HepG2 (cell line): ENCODE measurements around the gene MED13L. TPM values are rescaled to one million over a fixed set of nuclear protein-coding genes. Genes with fewer than 3 reads are reported as not detected.

Experiments
- ATAC-seq: fragments of 200-7000 bp; cut with Tn5 transposase; 3 replicates; pipeline ENCODE4 v1.9.1; 2020; ENCODE audit warnings: mild to moderate bottlenecking, moderate library complexity
- BruUV-seq: library from RNA; stranded (reverse); fragments of 400-500 nt; replicated peaks from 2 replicates; lab custom pipeline; 2021; lab: Mats Ljungman, UMichigan
- CTCF ChIA-PET: fragments of 300-600 bp; formaldehyde crosslinking; extraction: SDS; loops from one replicate; lab custom pipeline; 2021; ENCODE audit warnings: low total read pairs, inconsistent platforms, low intra/inter-chr PET ratio; lab: Yijun Ruan, JAX
- POLR2A ChIA-PET: fragments of 350-600 bp; sonication (Branson Sonifier 250); formaldehyde crosslinking; loops from one replicate; lab custom pipeline; 2020; ENCODE audit warnings: antibody characterized with exemption, inconsistent platforms; lab: Yijun Ruan, JAX
- DNase-seq: peaks from one replicate; pipeline ENCODE4 v3.0.0-alpha.2; 2015; ENCODE audit warnings: low spot score
- FAIRE-seq: peaks from 3 replicates; lab custom pipeline; 2011; peaks lifted over from hg19 to GRCh38; lab: Jason Lieb, UNC
- H2AFZ ChIP-seq: one replicate; pipeline ENCODE4 v1.6.1; 2011; ENCODE audit warnings: low read length, inconsistent platforms
- H3K27ac ChIP-seq: fragments of 300-600 bp; 3 replicates; pipeline ENCODE4 v1.8.0; 2011; ENCODE audit warnings: mixed run types, mild to moderate bottlenecking, mixed read lengths, low read length, inconsistent platforms; ENCODE audit not compliant: insufficient read depth; ENCODE audit errors: extremely low read length
- H3K27me3 ChIP-seq, 2 experiments: fragments of 200-600 bp in 1 of 2; 2 replicates in 1 of 2; 3 replicates in 1 of 2; pipeline versions ENCODE4 v1.6.0 to v1.8.0; 2011; ENCODE audit warnings: low read length in 2 of 2, mild to moderate bottlenecking in 2 of 2, moderate library complexity in 2 of 2, inconsistent platforms in 1 of 2; ENCODE audit not compliant: insufficient read depth in 2 of 2, control insufficient read depth in 1 of 2
- H3K36me3 ChIP-seq, 2 experiments: fragments of 200-600 bp in 1 of 2; replicated peaks in 1 of 2; 2 replicates in 1 of 2; 3 replicates in 1 of 2; pipeline versions ENCODE4 v1.5.1 to v1.8.0; 2011; ENCODE audit warnings: low read length in 2 of 2, inconsistent platforms in 1 of 2; ENCODE audit not compliant: insufficient read depth in 2 of 2, control insufficient read depth in 1 of 2
- H3K4me1 ChIP-seq: 2 replicates; pipeline ENCODE4 v1.5.1; 2012; ENCODE audit warnings: low read length, inconsistent platforms; ENCODE audit not compliant: insufficient read depth
- H3K4me2 ChIP-seq: 2 replicates; pipeline ENCODE4 v1.6.0; 2011; ENCODE audit warnings: low read depth, low read length, inconsistent platforms
- H3K4me3 ChIP-seq, 3 experiments: fragments of 200-600 bp in 1 of 3; sonication (generic), shearing (Covaris generic) in 1 of 3; replicated peaks in 1 of 3; 2 replicates each; pipeline ENCODE4 v1.5.1; 2011 to 2016; ENCODE audit warnings: low read length in 3 of 3, inconsistent platforms in 2 of 3, low read depth in 2 of 3, mild to moderate bottlenecking in 2 of 3, control low read depth in 1 of 3, mixed read lengths in 1 of 3; ENCODE audit not compliant: insufficient read depth in 1 of 3
- H3K79me2 ChIP-seq: one replicate; pipeline ENCODE4 v1.6.1; 2011; ENCODE audit warnings: low read length, inconsistent platforms; ENCODE audit not compliant: insufficient read depth
- H3K9ac ChIP-seq: 2 replicates; pipeline ENCODE4 v1.6.0; 2011; ENCODE audit warnings: mild to moderate bottlenecking, low read depth, low read length, inconsistent platforms; ENCODE audit not compliant: insufficient read depth
- H3K9me3 ChIP-seq: 2 replicates; pipeline ENCODE4 v1.5.1; 2012; ENCODE audit warnings: mild to moderate bottlenecking, low read length
- H4K20me1 ChIP-seq: 2 replicates; pipeline ENCODE4 v1.6.0; 2011; ENCODE audit warnings: inconsistent platforms, mild to moderate bottlenecking, low read length, moderate library complexity; ENCODE audit not compliant: insufficient read depth
- HNF1A ChIP-seq, 2 experiments: sonication (generic) in 1 of 2; formaldehyde crosslinking in 1 of 2; IDR thresholded peaks; 2 replicates each; pipeline versions ENCODE4 v1.4.0 to v1.6.1; 2016 to 2020; ENCODE audit warnings: borderline replicate concordance in 1 of 2, low read depth in 1 of 2, mild to moderate bottlenecking in 1 of 2, missing genetic modification reagents in 1 of 2
- HNRNPLL ChIP-seq: fragments of 200-400 bp; formaldehyde crosslinking; IDR thresholded peaks from 2 replicates; pipeline ENCODE4 v1.6.1; 2017; ENCODE audit warnings: mild to moderate bottlenecking, low read depth, low read length; ENCODE audit not compliant: poor library complexity, severe bottlenecking
- SATB2 ChIP-seq: sonication (generic); formaldehyde crosslinking; IDR thresholded peaks from 2 replicates; pipeline ENCODE4 v1.5.0; 2020; ENCODE audit warnings: missing genetic modification reagents
- SPEN ChIP-seq: sonication (generic); formaldehyde crosslinking; IDR thresholded peaks from 2 replicates; pipeline ENCODE4 v1.5.1; 2020; ENCODE audit warnings: low read depth, mild to moderate bottlenecking, missing genetic modification reagents
- ZNF7 ChIP-seq: IDR thresholded peaks from 2 replicates; pipeline ENCODE4 v1.6.1; 2016; ENCODE audit warnings: missing biosample characterization, missing genetic modification reagents
- ZNF761 ChIP-seq: sonication (generic); formaldehyde crosslinking; conservative IDR thresholded peaks from 2 replicates; pipeline ENCODE4 v1.4.0; 2020; ENCODE audit warnings: mild to moderate bottlenecking, missing genetic modification reagents
- WGBS: methylation state at CpG from one replicate; pipeline ENCODE4 v1.1.6; 2017; ENCODE audit warnings: low lambda C conversion rate; 5-methylcytosine and 5-hydroxymethylcytosine counted together
- in situ Hi-C: cut with HindIII; loops from 2 replicates; pipeline ENCODE4 v1.10.0; 2017; ENCODE audit warnings: low pct_unique_long_range_greater_than_20kb; ENCODE audit not compliant: extremely low pct_ligation_motif_present
- intact Hi-C: fragments of 100-400 bp; cut with micrococcal nuclease; formaldehyde crosslinking; loops from one replicate; pipeline ENCODE4 v1.10.0; 2022; ENCODE audit not compliant: unreplicated experiment
- polyA plus RNA-seq, 8 experiments: library from polyadenylated mRNA; depleted of rRNA in 3 of 8; stranded (reverse) in 7 of 8; unstranded in 1 of 8; fragments of >200 nt; fragmentation: Illumina TruSeq in 4 of 8; extraction: Trizol in 4 of 8; gene quantifications; 2 replicates each; pipeline versions ENCODE4 v1.2.1 to v1.2.3, GENCODE V29; 2011 to 2016; ENCODE audit warnings: low read depth in 4 of 8, missing spikeins in 1 of 8, mixed read lengths in 1 of 8; ENCODE audit not compliant: insufficient read depth in 1 of 8
- total RNA-seq, 5 experiments: library from RNA; depleted of rRNA; stranded (reverse); fragments of >200 nt; fragmentation: Illumina TruSeq; extraction: Trizol; gene quantifications; 2 replicates each; pipeline ENCODE4 v1.2.3, GENCODE V29; 2016; ENCODE audit warnings: low read depth in 1 of 5
- TF ChIP-seq, protein P1 (sequence below): IDR thresholded peaks from 2 replicates; pipeline ENCODE4 v1.6.1; 2016

MED13L gene
- total and polyA plus RNA-seq, 2 of the 13 experiments (the other 11 are each of a cell fraction or from before 2014, with no cell fraction given) = 24.8 to 38.9 TPM

DNA sequence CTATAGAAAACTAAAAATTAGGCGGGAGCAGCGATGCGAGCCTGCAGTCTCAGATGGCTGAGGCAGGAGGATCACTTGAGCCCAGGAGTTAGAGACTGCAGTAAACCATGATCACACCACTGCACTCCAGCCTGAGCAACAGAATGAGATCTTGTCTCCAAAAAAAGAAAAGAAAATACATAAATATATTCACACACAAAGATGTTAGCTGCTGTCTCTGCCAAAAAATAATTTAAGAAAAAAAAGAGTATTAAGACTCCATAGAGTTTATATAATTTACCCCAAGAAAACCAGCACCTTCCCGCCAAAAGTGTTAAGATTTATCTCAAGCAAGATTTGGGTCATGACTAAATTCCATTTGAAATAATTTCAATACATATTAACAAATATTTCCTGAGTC lies 102.6 kb downstream of the MED13L start:
- no peak for ATAC-seq
- in situ Hi-C loops = no loop called here

More for the DNA sequence above, 102.6 kb downstream of the MED13L start:
- WGBS = 99% methylated on average over 4 of the region's 4 CpGs
- Histone ChIP-seq H3K79me2 (peaks cover 48% of the 10 kb centered on the region), H3K9me3 (no peaks in the 10 kb centered on the region), H3K4me1 (peaks cover 2% of the 10 kb centered on the region; the same call in 1 of the 2 replicates), H3K27ac (no peak overlapping the region), H3K4me3 (no peak overlapping the region), H2AFZ (no peak overlapping the region), H3K9ac (no peak overlapping the region), H4K20me1 (peaks cover 6% of the 10 kb centered on the region; the same call in 1 of the 2 replicates), H3K27me3 (no peaks in the 10 kb centered on the region), H3K36me3 (no peaks in the 10 kb centered on the region), H3K4me2 (no peak overlapping the region)
- ChIA-PET CTCF (no interaction called here), POLR2A (no interaction called here)
- intact Hi-C loops = no loop called here
- no peak for TF ChIP-seq HNF1A (IDR thresholded peaks at IDR 0.05; ENCODE audit: low read depth)
- TF ChIP-seq HNF1A (CRISPR knock-in tag; IDR thresholded peaks at IDR 0.05; ENCODE audit: borderline replicate concordance) = no peak
- no peak for TF ChIP-seq SPEN (CRISPR knock-in tag)
- TF ChIP-seq SATB2 (CRISPR knock-in tag) = no peak
- TF ChIP-seq, protein P1, sequence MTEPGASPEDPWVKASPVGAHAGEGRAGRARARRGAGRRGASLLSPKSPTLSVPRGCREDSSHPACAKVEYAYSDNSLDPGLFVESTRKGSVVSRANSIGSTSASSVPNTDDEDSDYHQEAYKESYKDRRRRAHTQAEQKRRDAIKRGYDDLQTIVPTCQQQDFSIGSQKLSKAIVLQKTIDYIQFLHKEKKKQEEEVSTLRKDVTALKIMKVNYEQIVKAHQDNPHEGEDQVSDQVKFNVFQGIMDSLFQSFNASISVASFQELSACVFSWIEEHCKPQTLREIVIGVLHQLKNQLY (CRISPR knock-in tag) = no peak
- TF ChIP-seq ZNF7 (CRISPR knock-in tag) = no peak
- no peak for TF ChIP-seq ZNF761
- no peak for TF ChIP-seq HNRNPLL
- DNase-seq (no peak), FAIRE-seq (no peak)
- no TSS peak for BruUV-seq
